HepG2 (cell line): ENCODE data around the gene ASPRV1. TPM values are rescaled to one million over a fixed set of nuclear protein-coding genes. Genes with fewer than 3 reads are reported as not detected.

ENCODE experiments used
- CREB1 ChIP-seq, 2 experiments: fragments of 450-650 bp in 1 of 2; IDR thresholded peaks; 2 replicates each; pipeline ENCODE4 v1.6.1; 2016 to 2017; ENCODE audit warnings: control low read depth in 1 of 2, mild to moderate bottlenecking in 1 of 2, missing compliant biosample characterization in 1 of 2, missing genetic modification characterization in 1 of 2
- EP300 ChIP-seq, 3 experiments: sonication (generic) in 1 of 3; formaldehyde crosslinking in 1 of 3; IDR thresholded peaks; 2 replicates each; pipeline versions ENCODE4 v1.5.1 to v1.6.1; 2011 to 2020; ENCODE audit warnings: low read depth in 2 of 3, low read length in 2 of 3, borderline replicate concordance in 1 of 3, improper control_type of control experiment in 1 of 3, mild to moderate bottlenecking in 1 of 3, missing genetic modification reagents in 1 of 3, moderate library complexity in 1 of 3
- HNRNPK ChIP-seq: fragments of 200-400 bp; formaldehyde crosslinking; IDR thresholded peaks from 2 replicates; pipeline ENCODE4 v1.6.1; 2018; ENCODE audit warnings: low read length, low read depth, moderate library complexity, mild to moderate bottlenecking; ENCODE audit not compliant: poor library complexity, severe bottlenecking
- MAZ ChIP-seq, 2 experiments: sonication (generic) in 1 of 2; formaldehyde crosslinking in 1 of 2; IDR thresholded peaks; 2 replicates each; pipeline versions ENCODE4 v1.5.0 to v1.6.1; 2012 to 2020; ENCODE audit warnings: low read depth in 2 of 2, mild to moderate bottlenecking in 2 of 2, borderline replicate concordance in 1 of 2, improper control_type of control experiment in 1 of 2, low read length in 1 of 2, missing genetic modification reagents in 1 of 2, moderate library complexity in 1 of 2
- NPAS2 ChIP-seq: sonication (generic); formaldehyde crosslinking; IDR thresholded peaks from 2 replicates; pipeline ENCODE4 v1.8.0; 2022; ENCODE audit warnings: mild to moderate bottlenecking, missing genetic modification reagents, borderline replicate concordance
- TAF1 ChIP-seq: sonication (generic); formaldehyde crosslinking; IDR thresholded peaks from 2 replicates; pipeline ENCODE4 v1.4.0; 2020; ENCODE audit warnings: missing genetic modification reagents
- TOPORS ChIP-seq: sonication (generic); formaldehyde crosslinking; IDR thresholded peaks from 2 replicates; pipeline ENCODE4 v1.8.0; 2023; ENCODE audit warnings: mild to moderate bottlenecking, missing genetic modification reagents
- ZBTB7B ChIP-seq: sonication (generic); formaldehyde crosslinking; IDR thresholded peaks from 2 replicates; pipeline ENCODE4 v1.4.0; 2020; ENCODE audit warnings: missing genetic modification reagents
- ZNF607 ChIP-seq: sonication (generic); formaldehyde crosslinking; IDR thresholded peaks from 2 replicates; pipeline ENCODE4 v1.5.1; 2020; ENCODE audit warnings: missing genetic modification reagents, mild to moderate bottlenecking, borderline replicate concordance
- ZNF782 ChIP-seq: sonication (generic); formaldehyde crosslinking; IDR thresholded peaks from 2 replicates; pipeline ENCODE4 v1.4.0; 2020; ENCODE audit warnings: missing genetic modification reagents, mild to moderate bottlenecking, borderline replicate concordance
- polyA plus RNA-seq, 8 experiments: library from polyadenylated mRNA; depleted of rRNA in 3 of 8; stranded (reverse) in 7 of 8; unstranded in 1 of 8; fragments of >200 nt; fragmentation: Illumina TruSeq in 4 of 8; extraction: Trizol in 4 of 8; gene quantifications; 2 replicates each; pipeline versions ENCODE4 v1.2.1 to v1.2.3, GENCODE V29; 2011 to 2016; ENCODE audit warnings: low read depth in 4 of 8, missing spikeins in 1 of 8, mixed read lengths in 1 of 8; ENCODE audit not compliant: insufficient read depth in 1 of 8
- total RNA-seq, 5 experiments: library from RNA; depleted of rRNA; stranded (reverse); fragments of >200 nt; fragmentation: Illumina TruSeq; extraction: Trizol; gene quantifications; 2 replicates each; pipeline ENCODE4 v1.2.3, GENCODE V29; 2016; ENCODE audit warnings: low read depth in 1 of 5
- TF ChIP-seq, protein P1 (sequence below): sonication (generic); formaldehyde crosslinking; IDR thresholded peaks from 2 replicates; pipeline ENCODE4 v1.4.0; 2020; ENCODE audit warnings: missing genetic modification reagents, mild to moderate bottlenecking, borderline replicate concordance
- TF ChIP-seq, protein P2 (sequence below): IDR thresholded peaks from 2 replicates; pipeline ENCODE4 v1.6.1; 2016; ENCODE audit warnings: low read depth, borderline replicate concordance
- TF ChIP-seq, protein P3 (sequence below): sonication (generic); formaldehyde crosslinking; IDR thresholded peaks from 2 replicates; pipeline ENCODE4 v1.8.1; 2023; ENCODE audit warnings: missing genetic modification reagents, inconsistent platforms, borderline replicate concordance
- TF ChIP-seq, protein P4 (sequence below): IDR thresholded peaks from 2 replicates; pipeline ENCODE4 v1.6.1; 2016; ENCODE audit warnings: missing biosample characterization, missing genetic modification reagents, low read depth
- TF ChIP-seq, protein P5 (sequence below): sonication (generic); formaldehyde crosslinking; IDR thresholded peaks from 2 replicates; pipeline ENCODE4 v1.4.0; 2020; ENCODE audit warnings: mild to moderate bottlenecking, missing genetic modification reagents

Gene ASPRV1
- total and polyA plus RNA-seq, 2 of the 13 experiments (the other 11 are each of a cell fraction or from before 2014, with no cell fraction given): 0.40 to 0.48 TPM

DNA sequence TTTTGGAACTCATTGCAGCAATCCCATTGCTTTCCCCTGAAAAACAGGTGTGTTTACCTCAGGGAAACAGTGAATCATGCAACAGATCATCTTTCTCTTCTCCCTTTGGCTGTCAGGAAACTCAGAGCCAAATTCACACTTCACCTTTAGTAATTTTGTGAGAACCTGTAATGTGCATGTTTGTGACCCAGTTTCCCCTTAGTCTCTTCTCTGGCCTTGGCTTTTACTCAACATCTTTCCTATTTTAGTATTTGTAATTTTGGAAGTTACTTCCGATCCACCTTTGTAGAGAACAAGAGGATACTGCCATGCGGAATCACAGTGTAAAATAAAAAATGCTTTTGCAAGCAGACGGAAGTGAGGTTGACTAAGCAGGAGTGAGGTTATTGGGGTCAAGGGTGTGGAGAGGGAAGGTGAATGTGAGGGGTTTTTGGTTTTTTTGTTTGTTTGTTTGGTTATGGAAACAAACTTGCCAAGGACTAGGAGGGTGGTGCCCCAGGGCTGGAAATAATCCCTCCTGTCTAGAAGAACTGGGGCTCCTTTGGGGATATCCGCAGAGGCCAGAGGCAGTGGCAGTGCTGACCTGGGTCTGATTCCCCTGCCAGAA, 14.0 kb downstream of the ASPRV1 start (continued):
- TF ChIP-seq MAZ (IDR thresholded peaks at IDR 0.05; ENCODE audit: borderline replicate concordance, low read depth, low read length): no peak
- TF ChIP-seq MAZ (CRISPR knock-in tag; IDR thresholded peaks at IDR 0.05; ENCODE audit: low read depth): no peak
- peak in 1 of 2 experiments; percentile 18; a peak in 1 of 4 replicates for TF ChIP-seq EP300 (IDR thresholded peaks at IDR 0.05; ENCODE audit: low read depth in 2 of 2, low read length in 2 of 2)
- TF ChIP-seq EP300 (CRISPR knock-in tag; IDR thresholded peaks at IDR 0.05; ENCODE audit: borderline replicate concordance): no peak
- no peak for TF ChIP-seq NPAS2 (CRISPR knock-in tag)
- no peak for TF ChIP-seq TAF1
- peak; percentile 24 for TF ChIP-seq HNRNPK
- TF ChIP-seq ZNF607 (CRISPR knock-in tag): no peak
- 0 out of 2 replicates have a peak, but pooled peaks have one; percentile 1 for TF ChIP-seq TOPORS (CRISPR knock-in tag)
- TF ChIP-seq, protein P1, sequence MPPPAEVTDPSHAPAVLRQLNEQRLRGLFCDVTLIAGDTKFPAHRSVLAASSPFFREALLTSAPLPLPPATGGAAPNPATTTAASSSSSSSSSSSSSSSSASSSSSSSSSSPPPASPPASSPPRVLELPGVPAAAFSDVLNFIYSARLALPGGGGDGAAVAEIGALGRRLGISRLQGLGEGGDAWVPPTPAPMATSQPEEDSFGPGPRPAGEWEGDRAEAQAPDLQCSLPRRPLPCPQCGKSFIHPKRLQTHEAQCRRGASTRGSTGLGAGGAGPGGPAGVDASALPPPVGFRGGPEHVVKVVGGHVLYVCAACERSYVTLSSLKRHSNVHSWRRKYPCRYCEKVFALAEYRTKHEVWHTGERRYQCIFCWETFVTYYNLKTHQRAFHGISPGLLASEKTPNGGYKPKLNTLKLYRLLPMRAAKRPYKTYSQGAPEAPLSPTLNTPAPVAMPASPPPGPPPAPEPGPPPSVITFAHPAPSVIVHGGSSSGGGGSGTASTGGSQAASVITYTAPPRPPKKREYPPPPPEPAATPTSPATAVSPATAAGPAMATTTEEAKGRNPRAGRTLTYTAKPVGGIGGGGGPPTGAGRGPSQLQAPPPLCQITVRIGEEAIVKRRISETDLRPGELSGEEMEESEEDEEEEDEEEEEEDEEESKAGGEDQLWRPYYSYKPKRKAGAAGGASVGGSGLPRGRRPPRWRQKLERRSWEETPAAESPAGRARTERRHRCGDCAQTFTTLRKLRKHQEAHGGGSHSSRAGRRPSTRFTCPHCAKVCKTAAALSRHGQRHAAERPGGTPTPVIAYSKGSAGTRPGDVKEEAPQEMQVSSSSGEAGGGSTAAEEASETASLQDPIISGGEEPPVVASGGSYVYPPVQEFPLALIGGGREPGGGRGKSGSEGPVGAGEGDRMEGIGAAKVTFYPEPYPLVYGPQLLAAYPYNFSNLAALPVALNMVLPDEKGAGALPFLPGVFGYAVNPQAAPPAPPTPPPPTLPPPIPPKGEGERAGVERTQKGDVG: no peak
- TF ChIP-seq, protein P2, sequence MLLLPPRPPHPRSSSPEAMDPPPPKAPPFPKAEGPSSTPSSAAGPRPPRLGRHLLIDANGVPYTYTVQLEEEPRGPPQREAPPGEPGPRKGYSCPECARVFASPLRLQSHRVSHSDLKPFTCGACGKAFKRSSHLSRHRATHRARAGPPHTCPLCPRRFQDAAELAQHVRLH (CRISPR knock-in tag): no peak; the same call in 1 of the 2 replicates
- TF ChIP-seq, protein P3, sequence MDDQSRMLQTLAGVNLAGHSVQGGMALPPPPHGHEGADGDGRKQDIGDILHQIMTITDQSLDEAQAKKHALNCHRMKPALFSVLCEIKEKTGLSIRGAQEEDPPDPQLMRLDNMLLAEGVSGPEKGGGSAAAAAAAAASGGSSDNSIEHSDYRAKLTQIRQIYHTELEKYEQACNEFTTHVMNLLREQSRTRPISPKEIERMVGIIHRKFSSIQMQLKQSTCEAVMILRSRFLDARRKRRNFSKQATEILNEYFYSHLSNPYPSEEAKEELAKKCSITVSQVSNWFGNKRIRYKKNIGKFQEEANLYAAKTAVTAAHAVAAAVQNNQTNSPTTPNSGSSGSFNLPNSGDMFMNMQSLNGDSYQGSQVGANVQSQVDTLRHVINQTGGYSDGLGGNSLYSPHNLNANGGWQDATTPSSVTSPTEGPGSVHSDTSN (CRISPR knock-in tag): no peak
- TF ChIP-seq ZBTB7B (CRISPR knock-in tag): no peak
- TF ChIP-seq ZNF782: no peak
- TF ChIP-seq, protein P4, sequence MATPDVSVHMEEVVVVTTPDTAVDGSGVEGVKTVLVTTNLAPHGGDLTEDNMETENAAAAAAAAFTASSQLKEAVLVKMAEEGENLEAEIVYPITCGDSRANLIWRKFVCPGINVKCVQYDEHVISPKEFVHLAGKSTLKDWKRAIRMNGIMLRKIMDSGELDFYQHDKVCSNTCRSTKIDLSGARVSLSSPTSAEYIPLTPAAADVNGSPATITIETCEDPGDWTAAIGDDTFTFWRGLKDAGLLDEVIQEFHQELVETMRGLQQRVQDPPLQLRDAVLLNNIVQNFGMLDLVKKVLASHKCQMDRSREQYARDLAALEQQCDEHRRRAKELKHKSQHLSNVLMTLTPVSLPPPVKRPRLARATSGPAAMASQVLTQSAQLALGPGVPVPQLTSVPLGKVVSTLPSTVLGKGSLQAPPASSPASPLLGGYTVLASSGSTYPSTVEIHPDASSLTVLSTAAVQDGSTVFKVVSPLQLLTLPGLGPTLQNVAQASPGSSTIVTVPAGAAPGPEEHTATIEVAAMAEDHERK: no peak
- TF ChIP-seq CREB1 (IDR thresholded peaks at IDR 0.05): no peak
- peak; percentile 50; the same call in 1 of the 2 replicates for TF ChIP-seq CREB1 (CRISPR knock-in tag; IDR thresholded peaks at IDR 0.05)
- TF ChIP-seq, protein P5, sequence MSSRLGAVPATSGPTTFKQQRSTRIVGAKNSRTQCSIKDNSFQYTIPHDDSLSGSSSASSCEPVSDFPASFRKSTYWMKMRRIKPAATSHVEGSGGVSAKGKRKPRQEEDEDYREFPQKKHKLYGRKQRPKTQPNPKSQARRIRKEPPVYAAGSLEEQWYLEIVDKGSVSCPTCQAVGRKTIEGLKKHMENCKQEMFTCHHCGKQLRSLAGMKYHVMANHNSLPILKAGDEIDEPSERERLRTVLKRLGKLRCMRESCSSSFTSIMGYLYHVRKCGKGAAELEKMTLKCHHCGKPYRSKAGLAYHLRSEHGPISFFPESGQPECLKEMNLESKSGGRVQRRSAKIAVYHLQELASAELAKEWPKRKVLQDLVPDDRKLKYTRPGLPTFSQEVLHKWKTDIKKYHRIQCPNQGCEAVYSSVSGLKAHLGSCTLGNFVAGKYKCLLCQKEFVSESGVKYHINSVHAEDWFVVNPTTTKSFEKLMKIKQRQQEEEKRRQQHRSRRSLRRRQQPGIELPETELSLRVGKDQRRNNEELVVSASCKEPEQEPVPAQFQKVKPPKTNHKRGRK: no peak
